AG20443 (cell line): ENCODE data around the gene COL6A1.

ENCODE experiments used
- DNase-seq: peaks from one replicate; pipeline ENCODE4 v3.0.0; 2012; ENCODE audit warnings: low spot score, mixed read lengths

The COL6A1 gene, protein sequence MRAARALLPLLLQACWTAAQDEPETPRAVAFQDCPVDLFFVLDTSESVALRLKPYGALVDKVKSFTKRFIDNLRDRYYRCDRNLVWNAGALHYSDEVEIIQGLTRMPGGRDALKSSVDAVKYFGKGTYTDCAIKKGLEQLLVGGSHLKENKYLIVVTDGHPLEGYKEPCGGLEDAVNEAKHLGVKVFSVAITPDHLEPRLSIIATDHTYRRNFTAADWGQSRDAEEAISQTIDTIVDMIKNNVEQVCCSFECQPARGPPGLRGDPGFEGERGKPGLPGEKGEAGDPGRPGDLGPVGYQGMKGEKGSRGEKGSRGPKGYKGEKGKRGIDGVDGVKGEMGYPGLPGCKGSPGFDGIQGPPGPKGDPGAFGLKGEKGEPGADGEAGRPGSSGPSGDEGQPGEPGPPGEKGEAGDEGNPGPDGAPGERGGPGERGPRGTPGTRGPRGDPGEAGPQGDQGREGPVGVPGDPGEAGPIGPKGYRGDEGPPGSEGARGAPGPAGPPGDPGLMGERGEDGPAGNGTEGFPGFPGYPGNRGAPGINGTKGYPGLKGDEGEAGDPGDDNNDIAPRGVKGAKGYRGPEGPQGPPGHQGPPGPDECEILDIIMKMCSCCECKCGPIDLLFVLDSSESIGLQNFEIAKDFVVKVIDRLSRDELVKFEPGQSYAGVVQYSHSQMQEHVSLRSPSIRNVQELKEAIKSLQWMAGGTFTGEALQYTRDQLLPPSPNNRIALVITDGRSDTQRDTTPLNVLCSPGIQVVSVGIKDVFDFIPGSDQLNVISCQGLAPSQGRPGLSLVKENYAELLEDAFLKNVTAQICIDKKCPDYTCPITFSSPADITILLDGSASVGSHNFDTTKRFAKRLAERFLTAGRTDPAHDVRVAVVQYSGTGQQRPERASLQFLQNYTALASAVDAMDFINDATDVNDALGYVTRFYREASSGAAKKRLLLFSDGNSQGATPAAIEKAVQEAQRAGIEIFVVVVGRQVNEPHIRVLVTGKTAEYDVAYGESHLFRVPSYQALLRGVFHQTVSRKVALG

DNA sequence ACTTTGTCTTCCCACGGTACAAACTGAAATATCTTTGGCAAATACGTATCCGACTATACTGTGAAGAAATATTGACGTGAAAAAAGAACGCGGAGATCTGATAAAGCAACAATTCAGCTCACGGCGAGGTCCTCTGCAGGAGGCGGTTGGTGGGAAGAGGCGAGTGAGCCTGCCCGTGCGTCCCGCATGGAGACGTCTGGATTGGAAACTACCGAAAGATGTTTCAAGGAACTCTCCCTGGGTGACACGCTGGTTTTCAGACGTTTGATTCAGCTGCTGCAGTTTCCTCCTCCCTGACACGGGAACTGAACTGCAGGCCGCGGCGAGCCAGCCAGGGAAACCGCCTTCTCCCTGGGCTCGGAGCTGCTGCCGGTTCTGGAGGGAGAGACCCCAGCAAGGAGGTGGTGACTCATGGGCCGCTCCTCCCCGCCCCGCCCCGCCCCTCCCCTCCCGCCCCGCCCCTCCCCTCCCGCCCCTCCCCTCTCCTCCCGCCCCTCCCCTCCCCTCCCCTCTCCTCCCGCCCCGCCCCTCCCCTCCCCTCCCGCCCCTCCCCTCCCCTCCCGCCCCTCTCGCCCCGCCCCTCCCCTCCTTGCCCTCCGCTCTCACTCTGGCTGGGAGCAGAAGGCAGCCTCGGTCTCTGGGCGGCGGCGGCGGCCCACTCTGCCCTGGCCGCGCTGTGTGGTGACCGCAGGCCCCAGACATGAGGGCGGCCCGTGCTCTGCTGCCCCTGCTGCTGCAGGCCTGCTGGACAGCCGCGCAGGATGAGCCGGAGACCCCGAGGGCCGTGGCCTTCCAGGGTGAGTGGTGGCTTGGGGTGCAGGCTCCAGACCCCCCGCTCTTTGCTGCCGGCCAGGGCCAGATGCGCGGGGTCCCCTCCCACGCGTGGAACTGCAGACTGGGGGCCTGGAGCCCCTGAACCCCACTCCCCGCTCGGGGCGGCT, at the start of gene COL6A1:
COL6A1 (plus strand) TSS at position 620 of the 941 bp plus-strand sequence; CDS start at position 701, 81 bp downstream.
- DNase-seq: peak; percentile 91

DNA sequence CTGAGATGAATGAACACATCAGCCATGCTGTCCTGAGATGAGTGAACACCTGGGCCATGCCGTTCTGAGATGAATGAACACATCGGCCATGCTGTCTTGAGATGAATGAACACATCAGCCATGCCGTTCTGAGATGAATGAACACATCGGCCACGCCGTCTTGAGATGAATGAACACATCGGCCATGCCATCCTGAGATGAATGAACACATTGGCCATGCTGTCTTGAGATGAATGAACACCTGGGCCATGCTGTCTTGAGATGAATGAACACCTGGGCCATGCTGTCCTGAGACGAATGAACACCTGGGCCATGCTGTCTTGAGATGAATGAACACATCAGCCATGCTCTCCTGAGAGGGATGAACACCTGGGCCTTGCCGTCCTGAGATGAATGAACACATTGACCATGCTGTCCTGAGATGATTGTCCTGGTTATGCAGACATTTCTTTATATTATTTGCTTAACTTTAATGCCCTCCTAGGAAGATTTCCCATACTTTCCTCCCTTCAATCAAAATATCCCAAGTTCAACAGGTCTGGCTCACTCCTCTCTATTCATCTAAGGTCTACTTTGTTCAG, 48.6 kb upstream of the COL6A1 start:
- no peak for DNase-seq

DNA sequence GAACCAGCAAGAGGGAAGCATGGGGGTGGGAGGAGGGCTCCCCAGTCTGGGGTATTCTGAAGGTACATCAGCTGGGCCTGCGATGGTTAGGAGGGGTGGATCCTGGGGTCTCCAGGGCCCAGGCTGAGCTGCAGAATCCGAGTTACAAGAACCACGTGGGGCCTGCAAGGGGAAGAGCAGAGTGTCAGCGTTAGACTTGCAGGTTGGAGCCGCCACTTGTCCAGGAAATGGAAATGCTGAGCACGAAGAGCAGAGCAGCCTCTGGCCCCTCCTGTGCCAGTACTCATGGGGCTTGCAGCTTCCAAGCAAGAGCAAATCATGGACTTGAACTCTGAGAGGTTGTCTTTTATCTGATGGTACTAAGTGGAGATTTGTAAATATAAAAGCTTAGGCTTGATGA, 47.5 kb upstream of the COL6A1 start:
- no peak for DNase-seq

DNA sequence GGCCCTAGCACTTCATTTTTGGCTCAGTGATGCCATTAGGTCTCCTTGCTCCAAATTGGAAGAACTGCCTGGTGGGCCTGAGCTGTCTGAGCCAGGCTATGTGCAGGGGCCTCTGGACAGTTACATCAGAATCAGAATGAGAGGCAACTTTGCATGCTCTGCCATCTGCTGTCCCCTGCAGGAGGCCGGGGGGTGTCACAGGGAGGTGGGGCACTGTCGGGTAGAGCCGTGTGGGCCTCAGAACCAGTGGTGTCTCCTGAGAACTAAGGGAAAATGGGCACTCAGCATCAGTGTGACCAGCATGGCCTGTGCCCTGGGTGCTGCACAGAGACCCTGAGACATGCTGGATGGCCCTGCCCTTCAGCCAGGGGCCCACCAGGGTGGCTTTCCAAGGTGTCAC, 47.0 kb upstream of the COL6A1 start:
- DNase-seq: no peak

DNA sequence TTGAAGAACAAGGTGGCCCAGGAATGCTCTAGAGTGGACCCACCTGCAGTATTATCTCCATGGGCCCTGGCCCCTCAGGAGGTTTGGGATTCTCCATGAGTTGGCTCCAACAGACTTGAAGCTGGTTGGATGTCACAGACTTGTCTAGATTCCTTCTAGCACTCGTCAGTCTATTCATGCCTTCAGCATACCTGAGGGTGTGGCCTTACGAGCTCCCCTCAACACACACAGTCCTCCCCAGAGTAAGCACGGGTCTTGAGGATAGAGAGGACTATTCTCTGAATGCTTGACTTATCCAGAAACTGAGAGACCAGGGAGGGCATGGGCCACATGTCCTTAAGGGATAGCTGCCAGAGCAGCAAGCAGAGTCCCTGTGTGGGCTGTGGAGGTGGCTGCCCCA, 45.9 kb upstream of the COL6A1 start:
- no peak for DNase-seq

DNA sequence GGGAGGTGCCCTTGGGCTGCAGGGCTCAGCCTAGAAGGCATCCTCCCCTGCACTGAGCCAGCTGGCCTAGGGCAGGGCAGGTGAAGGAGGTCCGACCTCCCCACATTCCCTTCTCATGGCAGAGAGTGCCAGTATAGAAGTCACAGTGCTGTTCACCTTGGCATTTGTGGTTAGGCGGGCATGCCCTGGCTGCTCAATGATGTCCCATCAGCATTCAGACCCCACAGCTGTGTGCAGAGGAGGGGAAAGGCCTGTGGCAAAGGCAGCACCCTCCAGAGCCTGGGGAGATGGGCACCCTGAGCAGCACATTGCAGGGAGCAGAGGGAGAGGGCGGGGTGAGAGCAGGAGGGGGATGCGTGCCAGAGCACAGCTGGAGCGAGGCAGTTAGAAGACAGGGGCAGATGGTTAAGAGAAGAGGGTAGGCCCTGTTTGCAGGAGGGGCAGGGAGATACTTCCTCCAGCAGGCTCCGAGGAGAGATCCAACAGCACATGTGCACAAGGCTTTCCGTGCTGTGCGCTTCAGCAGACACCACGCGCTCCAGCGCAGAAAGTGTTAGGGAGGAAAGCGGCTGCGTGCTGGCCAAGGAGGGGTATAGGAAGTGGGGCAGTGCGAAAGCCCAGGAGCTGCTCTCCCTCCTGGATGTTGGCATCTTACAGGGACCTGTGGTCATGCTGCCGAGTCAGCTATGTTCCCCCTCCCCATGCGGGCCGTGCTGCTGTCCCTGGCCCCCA, 43.7 kb upstream of the COL6A1 start:
- DNase-seq: no peak

DNA sequence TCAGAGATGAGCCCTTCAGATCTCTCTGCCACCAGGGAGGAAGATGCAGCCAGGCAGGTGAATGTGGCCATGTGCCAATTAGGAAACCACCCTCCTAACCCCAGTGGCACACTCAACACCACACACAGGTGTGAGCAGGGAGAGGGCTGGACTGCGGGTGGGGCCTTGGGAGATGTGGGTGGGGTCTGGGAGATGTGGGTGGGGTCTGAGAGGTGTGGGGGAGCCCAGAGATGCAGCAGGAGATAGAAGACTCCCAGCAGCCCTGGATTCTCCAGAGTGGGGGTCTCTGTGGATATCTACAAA, 43.2 kb upstream of the COL6A1 start:
- no peak for DNase-seq

DNA sequence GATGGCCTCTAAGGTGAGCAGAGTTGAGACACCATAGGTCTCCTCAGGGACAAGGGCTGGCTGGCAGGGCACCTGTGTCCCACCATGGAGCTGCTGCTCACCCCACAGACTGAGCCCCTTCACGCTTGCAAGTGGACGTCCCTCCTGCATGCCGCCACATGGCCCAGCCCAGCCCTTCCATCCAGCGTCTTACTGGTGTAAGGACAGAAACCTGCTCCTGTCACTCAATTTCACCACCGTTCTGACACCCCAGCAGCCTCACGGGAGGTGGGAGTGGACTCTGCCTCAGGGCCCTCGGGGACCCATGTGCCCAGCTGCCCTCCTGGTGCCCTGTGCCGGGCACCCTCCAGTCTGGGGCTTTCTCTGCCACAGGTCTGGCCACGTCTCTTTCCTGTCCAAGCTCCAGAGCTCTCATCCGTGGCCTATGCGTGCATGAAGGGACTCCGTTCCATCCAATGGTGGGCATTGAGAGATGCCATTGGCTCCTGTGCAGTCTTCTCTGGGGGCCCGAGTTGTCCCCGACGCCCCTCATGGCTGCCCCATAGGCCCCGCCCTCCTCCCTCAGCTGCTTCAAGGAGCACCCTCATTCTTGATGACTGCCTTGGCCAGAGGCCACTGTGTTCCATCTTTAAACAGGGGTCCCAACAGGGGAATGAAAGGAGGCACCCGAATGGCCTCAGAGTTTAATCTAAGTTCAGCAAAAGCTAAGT, 42.6 kb upstream of the COL6A1 start:
- no peak for DNase-seq

DNA sequence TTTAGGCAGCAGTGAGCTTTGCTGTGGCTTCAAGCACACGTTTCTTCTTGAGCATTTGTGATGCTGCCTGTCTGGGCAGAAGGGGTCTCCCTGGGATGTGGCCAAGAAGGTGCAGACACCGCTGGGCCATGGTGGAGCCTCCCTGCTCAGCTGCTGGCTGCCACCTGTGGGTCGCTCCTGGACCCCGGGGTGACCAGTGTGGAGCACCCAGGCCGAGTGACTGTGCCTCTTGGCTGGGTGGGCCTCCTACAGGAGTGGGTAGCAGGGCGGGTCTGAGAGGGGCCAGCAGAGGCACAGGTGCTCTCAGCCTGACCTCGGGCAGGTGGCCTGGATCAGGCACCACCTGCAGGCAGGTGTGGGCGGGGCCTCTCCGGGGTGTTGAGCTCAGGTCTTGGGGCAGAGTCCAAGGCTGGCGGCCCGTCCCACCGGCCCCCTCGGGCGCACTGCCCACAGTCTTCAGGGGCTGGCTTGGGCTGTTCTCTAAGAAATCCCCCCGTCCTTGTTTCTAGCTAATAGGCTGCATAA, 42.0 kb upstream of the COL6A1 start:
- no peak for DNase-seq

DNA sequence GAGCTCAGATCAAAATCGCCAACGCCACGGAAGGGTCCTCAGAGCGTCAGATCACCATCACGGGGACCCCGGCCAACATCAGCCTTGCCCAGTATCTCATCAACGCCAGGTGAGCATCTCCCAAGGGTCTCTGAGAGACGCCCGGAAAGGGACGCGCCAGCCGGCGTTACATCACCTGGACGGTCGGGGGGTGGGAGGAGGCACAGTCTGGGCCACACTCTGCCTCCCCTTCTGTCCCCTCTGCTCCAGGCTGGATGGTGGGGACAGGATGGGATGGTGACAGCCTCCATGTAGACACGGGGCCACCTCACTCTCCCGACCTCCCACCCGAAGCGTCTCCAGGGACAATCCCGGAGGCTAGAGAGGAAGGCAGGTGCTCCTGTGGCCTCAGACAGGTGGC, 41.5 kb upstream of the COL6A1 start:
- no peak for DNase-seq

DNA sequence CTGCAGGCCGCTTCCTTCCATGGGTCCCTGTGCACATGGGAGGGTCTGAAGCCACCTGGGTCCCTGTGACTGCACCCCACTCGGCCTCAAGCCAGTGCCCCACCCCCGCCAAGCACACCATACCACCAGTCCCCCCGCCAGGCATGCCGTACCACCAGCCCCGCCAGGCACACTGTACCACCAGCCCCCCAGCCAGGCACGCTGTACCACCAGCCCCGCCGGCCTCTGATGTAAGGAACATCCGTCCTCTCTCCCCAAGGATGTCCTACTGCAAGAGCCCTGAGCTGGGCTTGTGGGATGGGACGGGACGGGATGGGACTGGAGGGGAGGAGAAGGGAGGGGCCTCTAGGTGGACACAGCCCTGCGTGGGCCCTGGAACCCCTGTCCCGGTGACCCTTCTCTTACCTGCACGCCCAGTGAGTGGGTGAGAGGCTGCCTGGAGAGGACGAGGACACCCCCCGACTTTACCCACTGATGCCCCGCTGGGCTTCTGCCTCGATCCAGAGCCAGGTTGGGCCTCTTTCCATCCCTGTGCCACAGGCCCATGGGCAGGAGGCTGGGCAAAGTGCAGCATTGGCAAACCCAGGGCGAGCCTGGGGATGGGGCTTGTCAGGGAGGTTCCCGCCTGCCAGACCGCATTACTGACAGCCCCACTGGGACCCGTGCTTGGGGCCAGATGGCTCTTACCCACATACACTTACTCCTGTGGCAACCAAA, 40.8 kb upstream of the COL6A1 start:
- no peak for DNase-seq

DNA sequence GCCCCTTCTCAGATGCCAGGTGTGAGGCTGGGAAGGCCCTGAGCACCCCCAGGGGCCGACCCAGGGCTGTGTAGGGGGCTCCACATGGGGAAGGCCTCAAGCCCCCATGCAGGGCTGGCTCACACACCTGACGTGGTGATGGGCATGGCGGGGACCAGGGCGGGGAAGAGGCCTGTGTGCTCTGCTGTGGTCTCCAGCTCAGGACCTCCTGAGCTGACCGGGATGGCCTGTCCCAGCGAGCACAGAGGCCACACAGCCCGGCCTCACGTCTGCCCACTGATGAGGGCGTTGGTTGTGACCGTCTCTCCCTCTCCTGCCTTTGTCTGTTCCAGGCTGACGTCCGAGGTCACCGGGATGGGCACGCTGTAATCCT, 40.2 kb upstream of the COL6A1 start:
- no peak for DNase-seq

DNA sequence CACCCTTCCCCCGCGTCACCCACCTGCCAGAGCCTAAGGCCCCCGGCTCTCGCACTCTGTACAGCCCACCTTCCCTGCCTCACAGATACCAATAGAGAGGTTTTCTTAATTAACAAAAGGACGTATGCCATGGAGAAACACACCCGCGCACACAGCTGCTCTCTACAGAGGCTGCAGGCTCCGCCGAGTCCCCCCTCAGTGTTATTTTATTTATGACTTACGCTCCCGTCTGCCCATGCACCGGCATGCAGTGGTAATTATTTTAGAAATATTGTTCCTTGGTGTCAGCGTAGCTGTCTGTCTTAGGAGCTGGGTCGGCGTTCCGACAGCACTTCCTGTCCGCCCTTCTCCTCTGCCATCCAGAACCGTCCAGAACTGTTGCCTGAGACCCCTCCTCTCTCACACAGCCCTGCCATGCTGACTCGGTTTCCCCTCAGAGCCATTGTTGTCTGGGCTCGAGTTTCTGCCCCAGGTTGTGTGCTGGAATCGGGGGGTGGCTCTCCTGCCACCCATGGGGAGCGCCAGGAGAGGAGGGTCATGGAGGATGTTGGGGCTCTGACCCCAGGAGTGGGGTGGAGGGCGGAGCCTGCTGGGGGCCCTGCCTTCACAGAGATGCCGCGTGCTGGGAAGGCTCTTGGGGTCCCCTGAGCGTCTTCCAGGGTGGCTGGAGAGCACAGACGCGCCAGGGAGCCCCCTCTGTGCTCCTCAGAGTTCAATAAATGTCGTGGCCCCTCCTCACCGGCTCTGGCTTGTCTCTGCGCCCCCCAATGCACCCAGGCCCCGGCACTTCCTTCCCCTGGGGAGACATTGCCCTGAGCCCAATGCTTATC, 39.6 kb upstream of the COL6A1 start:
- DNase-seq: no peak

DNA sequence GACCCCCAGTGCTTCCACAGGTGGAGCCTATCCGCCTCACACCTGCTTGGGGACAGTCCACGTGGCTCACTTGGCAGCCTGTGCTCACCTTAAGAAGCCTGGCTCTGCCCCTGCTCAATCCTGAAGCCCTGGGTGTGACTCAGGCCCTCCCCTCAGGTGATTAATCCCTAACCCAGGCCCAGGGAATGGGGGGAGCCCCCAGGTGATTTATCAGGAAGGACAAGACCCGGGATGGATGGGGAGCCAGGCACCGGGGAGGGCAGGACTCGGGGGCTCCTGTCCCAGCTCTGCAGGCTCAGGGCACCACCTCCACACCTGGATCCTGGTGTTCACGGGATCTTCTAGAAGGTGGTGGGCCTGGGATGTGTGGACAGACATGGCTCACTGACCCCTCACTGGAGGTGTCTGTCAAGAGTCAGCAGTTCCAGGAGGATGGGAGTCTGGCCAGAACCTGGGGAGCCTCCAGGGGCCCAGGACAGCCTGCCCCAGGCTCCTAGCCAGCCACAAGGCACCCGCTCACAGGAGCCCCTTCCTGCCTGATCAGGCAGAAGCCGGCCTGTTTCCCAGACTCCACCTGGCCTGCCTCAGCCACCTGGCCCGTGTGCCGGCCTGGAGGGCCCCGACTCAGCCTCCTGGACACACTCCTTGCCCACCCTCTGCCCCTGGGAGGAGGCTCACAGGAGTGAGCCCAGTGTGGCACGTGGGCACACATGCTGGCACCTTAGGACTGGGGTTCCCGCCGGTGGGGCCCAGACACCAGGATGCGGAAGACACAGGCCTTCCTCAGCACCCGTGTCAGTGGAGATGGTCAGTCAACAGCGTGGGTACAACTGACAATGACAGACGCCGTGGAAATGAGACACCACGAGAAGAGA, 38.6 kb upstream of the COL6A1 start:
- no peak for DNase-seq

DNA sequence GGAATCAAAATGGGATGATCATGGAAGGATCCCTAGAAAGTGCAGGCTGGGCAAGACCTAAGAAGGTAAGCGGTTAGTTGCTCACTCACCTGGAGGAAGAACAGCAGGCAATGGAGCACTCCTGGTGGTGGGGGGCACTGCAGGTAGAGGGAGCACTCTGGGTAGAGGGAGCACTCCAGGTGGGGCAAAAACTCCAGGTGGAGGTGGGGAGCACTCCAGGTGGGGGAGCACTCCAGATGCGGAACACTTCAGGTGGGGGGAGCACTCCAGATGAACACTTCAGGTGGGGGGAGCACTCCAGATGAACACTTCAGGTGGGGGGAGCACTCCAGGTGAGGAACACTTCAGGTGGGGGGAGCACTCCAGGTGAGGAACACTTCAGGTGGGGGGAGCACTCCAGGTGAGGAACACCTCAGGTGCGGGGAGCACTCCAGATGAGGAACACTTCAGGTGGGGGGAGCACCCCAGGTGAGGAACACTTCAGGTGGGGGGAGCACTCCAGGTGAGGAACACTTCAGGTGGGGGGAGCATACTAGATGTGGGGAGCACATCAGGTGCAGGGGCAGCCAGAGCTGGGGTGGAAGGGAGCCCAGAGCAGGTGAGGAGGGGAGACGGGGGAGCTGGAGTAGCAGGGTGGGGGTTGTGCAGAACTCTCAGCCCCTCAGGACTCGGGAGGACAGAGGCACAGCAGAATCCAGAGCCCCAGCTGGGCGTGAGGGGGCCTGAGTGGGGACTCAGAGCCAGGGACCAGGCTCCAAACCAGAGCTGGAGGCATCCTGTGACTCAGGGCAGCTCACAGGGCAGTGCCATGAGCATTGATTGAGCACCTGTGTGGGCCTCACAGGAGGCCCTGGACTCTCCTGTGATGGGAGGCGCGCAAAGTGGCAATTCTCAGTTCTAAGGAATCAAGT, 37.7 kb upstream of the COL6A1 start:
- DNase-seq: no peak

DNA sequence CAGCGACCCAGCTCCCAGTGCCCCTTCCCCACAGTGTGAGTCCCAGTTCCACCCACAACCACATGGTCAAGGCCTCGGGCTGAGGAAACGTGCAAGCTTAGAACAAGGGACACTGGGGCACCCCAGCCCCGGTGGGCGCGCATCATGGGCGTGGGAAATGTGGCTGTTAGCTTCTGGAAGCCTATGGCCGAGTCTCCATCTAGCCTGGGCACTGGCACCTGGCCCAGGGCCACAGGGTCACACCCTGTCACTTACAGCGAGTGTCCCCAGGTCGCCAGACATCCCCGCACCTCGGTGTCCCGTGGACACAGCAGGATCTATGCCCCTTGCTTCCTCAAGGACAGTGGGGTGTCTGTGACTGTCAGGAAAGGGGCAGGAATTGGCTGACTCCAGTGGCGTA, 37.0 kb upstream of the COL6A1 start:
- DNase-seq: no peak
